ENCODE results near the gene NHEJ1.

DNA sequence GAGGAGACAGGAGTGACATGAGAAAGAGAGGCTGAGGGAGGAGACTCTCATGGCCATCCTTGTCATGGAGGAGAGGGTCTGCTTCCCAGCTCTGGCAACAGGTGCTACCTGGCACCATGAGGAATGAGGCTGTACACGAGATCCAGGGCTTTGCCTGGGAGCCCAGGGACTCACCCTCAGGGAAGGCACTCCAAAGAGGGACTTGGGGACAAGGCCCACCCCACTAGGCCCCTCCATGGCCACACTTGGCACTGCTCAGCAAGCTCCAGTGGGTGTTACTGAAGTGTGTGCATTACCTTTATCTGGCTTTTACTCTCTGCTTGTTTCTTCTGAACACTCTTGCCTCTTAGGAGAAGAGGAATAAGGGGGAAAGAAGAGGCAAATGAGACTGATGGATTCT is 122.0 kb downstream of the NHEJ1 start:
- no peak for TF ChIP-seq RAD21 (IDR thresholded peaks at IDR 0.05; ENCODE audit: low read length)
- TF ChIP-seq, protein P1, sequence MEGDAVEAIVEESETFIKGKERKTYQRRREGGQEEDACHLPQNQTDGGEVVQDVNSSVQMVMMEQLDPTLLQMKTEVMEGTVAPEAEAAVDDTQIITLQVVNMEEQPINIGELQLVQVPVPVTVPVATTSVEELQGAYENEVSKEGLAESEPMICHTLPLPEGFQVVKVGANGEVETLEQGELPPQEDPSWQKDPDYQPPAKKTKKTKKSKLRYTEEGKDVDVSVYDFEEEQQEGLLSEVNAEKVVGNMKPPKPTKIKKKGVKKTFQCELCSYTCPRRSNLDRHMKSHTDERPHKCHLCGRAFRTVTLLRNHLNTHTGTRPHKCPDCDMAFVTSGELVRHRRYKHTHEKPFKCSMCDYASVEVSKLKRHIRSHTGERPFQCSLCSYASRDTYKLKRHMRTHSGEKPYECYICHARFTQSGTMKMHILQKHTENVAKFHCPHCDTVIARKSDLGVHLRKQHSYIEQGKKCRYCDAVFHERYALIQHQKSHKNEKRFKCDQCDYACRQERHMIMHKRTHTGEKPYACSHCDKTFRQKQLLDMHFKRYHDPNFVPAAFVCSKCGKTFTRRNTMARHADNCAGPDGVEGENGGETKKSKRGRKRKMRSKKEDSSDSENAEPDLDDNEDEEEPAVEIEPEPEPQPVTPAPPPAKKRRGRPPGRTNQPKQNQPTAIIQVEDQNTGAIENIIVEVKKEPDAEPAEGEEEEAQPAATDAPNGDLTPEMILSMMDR (IDR thresholded peaks at IDR 0.05): no peak
- TF ChIP-seq POLR2AphosphoS5 (IDR thresholded peaks at IDR 0.05; ENCODE audit: low read depth, low read length): no peak
- no peak for TF ChIP-seq EP300 (IDR thresholded peaks at IDR 0.05; ENCODE audit: borderline replicate concordance in 1 of 2, low read depth in 1 of 2, low read length in 1 of 2)
- no peak for TF ChIP-seq FOXM1 (IDR thresholded peaks at IDR 0.05; ENCODE audit: low read depth)
- no peak for TF ChIP-seq RFX5 (IDR thresholded peaks at IDR 0.05; ENCODE audit: low read length)
- no peak for TF ChIP-seq SMC3 (IDR thresholded peaks at IDR 0.05; ENCODE audit: low read depth, low read length)
- no peak for TF ChIP-seq TEAD4 (IDR thresholded peaks at IDR 0.05; ENCODE audit: borderline replicate concordance, insufficient read depth)
- TF ChIP-seq, protein P2, sequence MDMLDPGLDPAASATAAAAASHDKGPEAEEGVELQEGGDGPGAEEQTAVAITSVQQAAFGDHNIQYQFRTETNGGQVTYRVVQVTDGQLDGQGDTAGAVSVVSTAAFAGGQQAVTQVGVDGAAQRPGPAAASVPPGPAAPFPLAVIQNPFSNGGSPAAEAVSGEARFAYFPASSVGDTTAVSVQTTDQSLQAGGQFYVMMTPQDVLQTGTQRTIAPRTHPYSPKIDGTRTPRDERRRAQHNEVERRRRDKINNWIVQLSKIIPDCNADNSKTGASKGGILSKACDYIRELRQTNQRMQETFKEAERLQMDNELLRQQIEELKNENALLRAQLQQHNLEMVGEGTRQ (IDR thresholded peaks at IDR 0.05; ENCODE audit: borderline replicate concordance, low read depth, low read length): no peak
- no peak for TF ChIP-seq FOXJ3 (CRISPR knock-in tag; IDR thresholded peaks at IDR 0.05)
- no peak for TF ChIP-seq YY1 (IDR thresholded peaks at IDR 0.05; ENCODE audit: low read depth)
- no peak for TF ChIP-seq JUND (IDR thresholded peaks at IDR 0.05)
- TF ChIP-seq TAF1 (IDR thresholded peaks at IDR 0.05; ENCODE audit: borderline replicate concordance, low read depth, low read length): no peak
